ENCODE measurements around the gene MICALL1.
"Not testable (repeated sequence)": the region's sequence is repeated elsewhere in the genome, so short reads cannot be mapped to it uniquely, and the experiment has no call there.

Gene MICALL1

GRCh38 chr22:37929390-37929789 is 23.3 kb downstream of the MICALL1 start:
- no peak for DNase-seq (ENCODE audit: low read depth in 1 of 2, low spot score in 1 of 2)

GRCh38 chr22:37930270-37930951 is 24.3 kb downstream of the MICALL1 start:
- DNase-seq (ENCODE audit: low read depth in 1 of 2, low spot score in 1 of 2): no peak

DNA sequence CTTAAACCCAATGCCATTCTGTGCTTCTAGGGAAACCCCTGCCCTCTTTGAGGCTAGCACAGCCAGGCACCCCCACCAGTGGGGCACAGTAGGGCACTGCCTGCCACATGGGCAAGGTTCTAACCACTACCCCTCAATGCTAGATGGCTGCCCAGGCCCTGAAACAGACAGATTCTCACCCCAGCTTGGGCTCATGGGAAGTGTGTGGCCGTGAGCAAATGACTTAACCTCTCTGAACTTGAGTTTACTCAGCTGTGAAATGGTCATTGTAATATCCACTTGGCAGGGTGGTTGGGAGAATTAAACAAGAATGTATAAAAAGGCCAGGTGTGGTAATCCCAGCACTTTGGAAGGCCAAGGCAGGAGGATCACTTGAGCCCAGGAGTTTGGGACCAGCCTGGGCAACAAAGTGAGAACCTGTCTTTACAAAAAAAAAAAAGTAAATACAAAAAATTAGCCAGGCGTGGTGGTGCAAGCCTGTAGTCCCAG is 24.9 kb downstream of the MICALL1 start:
- DNase-seq (ENCODE audit: low read depth in 1 of 2, low spot score in 1 of 2): no peak

DNA sequence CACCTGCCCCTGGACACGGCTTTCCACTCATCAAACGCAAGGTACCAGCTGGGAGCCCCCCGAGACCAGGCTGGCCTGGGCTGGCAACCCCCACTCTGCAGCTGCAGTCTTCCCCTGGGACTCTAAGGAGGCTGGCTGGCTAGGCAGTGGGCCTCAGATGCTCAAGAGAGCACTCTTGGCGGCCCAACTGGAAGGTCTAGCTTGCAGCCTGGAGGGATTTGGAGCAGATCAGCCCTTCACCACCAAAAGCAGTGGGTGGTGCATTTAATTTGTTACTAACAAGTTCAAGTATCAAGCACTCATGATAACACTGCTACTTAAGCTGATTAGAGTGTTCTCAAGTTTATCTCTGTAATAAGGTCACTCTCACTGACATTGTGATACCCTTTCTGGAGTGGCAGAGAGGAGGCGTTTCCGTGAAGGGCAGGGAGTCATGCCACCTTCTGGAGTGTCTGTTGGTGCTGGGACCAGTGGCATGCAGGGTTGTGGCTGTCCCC is 25.8 kb downstream of the MICALL1 start:
- no peak for DNase-seq (ENCODE audit: low read depth in 1 of 2, low spot score in 1 of 2)

- DNase-seq (ENCODE audit: low read depth in 1 of 2, low spot score in 1 of 2): no peak
These were observed 26.3 kb downstream of the MICALL1 start for GRCh38 chr22:37932401-37932800.

DNA sequence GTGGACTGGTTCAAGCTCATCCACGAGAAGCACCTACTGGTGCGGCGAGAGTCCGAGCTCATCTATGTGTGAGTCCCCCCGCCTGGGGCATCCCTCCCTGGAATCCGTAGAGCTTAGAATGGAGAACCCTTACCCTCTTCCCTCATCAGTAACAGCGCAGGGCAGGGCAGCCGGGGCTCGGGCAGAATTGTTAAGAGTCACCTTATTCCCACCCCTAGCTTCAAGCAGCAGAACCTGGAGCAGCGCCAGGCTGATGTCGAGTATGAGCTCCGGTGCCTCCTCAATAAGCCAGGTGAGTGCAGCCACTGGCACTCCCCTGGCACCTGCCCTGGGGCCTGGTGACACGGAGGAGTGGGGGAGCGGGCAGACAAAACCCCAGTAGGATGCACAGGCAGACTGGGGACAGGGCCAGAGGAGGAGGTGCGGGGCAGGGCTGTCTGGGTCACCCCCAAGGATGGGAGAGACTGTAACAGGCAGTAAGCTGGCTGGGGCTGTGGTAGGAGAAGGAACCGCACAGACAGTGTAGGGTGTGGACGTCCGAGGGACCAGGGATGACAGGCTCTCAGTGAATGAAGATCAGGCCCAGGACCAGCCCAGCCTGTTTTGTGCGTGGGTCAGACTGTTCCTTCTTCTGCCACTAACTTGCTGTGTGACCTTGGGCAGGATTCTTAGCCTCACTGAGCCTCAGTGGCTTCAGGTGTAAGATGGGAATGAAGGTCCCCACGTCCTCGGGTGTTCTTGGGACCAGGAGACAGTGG is 26.9 kb downstream of the MICALL1 start:
- DNase-seq (ENCODE audit: low read depth in 1 of 2, low spot score in 1 of 2): no peak

- peak; percentile 59 to 73 for DNase-seq (ENCODE audit: low read depth in 1 of 2, low spot score in 1 of 2)
These were observed 27.7 kb downstream of the MICALL1 start for GRCh38 chr22:37933711-37934376.

DNA sequence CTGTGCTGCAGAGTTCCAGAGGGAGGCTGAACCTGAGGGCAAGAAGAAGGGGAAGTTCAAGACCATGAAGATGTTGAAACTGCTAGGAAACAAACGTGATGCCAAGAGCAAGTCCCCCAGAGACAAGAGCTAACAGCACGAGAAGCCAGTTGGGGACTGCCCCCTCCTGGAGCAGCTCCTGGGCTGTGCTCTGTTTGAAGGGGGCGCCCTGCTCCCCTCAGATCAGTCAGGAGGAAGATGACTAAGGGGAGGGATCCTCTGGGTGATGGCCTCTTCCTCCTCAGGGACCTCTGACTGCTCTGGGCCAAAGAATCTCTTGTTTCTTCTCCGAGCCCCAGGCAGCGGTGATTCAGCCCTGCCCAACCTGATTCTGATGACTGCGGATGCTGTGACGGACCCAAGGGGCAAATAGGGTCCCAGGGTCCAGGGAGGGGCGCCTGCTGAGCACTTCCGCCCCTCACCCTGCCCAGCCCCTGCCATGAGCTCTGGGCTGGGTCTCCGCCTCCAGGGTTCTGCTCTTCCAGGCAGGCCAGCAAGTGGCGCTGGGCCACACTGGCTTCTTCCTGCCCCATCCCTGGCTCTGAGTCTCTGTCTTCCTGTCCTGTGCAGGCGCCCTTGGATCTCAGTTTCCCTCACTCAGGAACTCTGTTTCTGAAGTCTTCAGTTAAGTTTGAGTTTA is 34.7 kb downstream of the MICALL1 start:
- no peak for DNase-seq (ENCODE audit: low read depth in 1 of 2, low spot score in 1 of 2)

DNA sequence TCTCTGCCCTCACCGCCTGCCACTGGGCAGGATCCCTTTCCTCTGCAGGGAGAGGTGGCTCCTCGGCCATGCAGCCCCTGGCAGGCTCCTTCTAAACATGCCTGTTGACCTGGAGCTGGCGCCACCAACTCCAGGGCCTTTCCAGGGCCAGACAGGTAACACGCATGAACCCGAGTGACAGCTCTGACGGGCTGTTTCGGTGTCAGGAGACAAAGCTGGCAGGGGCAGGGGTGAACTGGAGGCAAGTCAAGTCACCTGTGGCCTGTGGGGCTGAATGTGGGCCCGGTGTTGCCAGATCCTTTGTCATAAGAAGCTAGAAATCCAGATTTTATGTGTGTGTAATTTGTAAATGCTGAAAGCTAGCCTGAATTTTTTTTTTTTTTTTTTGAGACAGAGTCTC is 36.0 kb downstream of the MICALL1 start:
- no peak for DNase-seq (ENCODE audit: low read depth in 1 of 2, low spot score in 1 of 2)

GRCh38 chr22:37943136-37943824 is 37.2 kb downstream of the MICALL1 start:
- no peak for DNase-seq (ENCODE audit: low read depth in 1 of 2, low spot score in 1 of 2)

DNA sequence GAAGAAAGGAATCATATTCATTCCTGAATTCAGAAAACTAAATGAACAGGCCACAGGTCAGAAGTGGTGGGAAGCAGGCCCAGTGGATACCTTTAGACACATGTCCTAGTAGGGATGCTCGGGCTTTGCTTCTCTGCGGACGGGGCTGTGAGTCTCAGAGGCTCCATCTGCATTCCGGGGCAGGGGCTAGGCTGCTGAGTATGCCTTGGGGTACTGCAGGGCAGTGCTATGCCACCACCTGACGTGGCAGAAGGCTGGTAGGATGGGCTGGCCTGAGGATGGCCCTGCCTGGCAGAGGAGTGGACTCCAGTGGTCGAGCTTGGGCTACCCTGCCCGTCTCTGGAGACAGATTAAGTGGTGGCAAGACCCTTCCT is 37.7 kb downstream of the MICALL1 start:
- no peak for DNase-seq (ENCODE audit: low read depth in 1 of 2, low spot score in 1 of 2)

DNA sequence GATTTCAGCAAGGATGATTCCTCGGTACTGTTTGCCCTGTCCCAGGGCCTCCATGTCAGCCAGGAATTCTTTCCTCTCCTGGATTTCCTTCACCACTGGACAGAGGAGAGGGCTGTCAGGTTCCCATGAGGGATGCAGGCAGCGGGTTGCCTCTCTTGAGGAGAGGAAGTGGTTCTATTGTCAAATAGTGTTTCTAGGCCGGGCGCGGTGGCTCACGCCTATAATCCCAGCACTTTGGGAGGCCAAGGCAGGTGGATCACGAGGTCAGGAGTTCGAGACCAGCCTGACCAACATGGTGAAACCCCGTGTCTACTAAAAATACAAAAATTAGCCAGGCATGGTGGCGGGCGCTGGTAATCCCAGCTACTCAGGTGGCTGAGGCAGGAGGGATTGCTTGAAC is 38.3 kb downstream of the MICALL1 start:
- DNase-seq (ENCODE audit: low read depth in 1 of 2, low spot score in 1 of 2): not testable (repeated sequence)

DNA sequence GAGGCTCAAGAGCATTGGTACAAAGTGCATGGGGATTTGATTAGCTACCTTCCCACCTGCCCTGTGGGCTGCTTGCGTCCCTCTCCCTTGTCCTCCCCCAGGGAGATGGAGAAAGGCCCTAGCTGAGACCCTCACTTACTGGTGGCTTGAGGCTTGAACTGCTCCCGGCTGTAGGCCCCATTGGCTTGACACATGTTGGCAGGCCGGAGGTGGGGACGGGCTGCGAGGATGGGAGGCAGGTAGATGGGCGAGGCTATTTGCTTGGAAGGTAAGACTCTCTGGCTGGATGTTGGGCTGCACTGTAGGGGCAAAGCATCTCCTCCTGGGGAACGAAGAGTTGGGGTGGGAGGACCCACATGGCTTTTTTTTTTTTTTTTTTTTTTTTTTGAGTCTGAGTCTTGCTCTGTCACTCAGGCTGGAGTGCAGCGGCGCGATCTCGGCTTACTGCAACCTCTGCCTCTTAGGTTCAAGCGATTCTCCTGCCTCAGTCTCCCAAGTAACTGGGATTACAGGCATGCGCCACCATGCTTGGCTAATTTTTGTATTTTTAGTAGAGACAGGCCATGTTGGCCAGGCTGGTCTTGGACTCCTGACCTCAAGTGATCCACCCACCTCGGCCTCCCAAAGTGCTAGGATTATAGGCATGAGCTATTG is 41.2 kb downstream of the MICALL1 start:
- DNase-seq (ENCODE audit: low read depth in 1 of 2, low spot score in 1 of 2): not testable (repeated sequence)

DNA sequence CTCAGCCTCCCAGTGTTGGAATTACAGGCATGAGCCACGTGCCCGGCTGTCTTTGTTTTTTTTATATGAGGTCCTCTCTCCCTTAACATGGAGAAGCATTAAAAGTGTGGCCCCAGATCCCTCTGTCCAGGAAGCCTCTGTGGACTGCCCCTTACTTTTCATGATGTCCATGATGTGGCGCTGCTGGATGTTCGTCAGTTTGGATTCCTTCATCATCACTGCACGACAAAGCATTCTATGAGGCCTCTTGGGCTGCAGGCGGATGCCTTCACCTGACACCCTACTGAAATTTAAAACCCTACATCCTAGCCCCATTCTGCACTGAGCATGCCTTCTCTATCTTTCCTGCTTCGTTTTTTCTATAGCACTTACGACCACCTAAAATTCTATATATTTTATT is 45.2 kb downstream of the MICALL1 start:
- DNase-seq (ENCODE audit: low read depth in 1 of 2, low spot score in 1 of 2): no peak

GRCh38 chr22:37952629-37953028 is 46.5 kb downstream of the MICALL1 start:
- not testable (repeated sequence) for DNase-seq (ENCODE audit: low read depth in 1 of 2, low spot score in 1 of 2)

GRCh38 chr22:37953062-37953436 is 47.0 kb downstream of the MICALL1 start:
- no peak for DNase-seq (ENCODE audit: low read depth in 1 of 2, low spot score in 1 of 2)

- peak; percentile 91 to 96 for DNase-seq (ENCODE audit: low read depth in 1 of 2, low spot score in 1 of 2)
These were observed 47.5 kb downstream of the MICALL1 start, which contains the start of the genes C22orf23 and POLR2F for GRCh38 chr22:37953437-37954179. C22orf23 (minus strand) TSS chr22:37953601; CDS start chr22:37953149, 452 bp downstream. POLR2F (plus strand) TSS chr22:37953699; CDS start chr22:37953788, 89 bp downstream.

DNA sequence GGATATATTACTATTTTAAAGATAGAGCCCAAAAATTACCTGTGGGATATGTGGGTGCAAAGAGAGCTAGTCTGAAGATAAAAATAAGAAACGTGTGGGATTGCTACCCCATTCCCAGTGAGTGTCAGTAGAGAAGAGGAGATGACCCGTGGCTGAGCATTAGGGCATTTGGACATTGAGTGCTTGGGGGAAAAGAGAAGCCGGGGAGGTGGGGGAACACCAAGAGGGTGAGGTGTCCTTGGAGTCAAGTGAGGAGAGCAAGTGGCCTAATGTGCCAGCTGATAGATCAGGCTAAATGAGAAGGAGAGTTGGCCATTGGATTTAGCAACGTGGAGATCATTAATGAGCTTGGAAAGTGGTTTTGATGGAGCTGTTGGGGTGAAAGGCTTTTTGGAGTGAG is 48.6 kb downstream of the MICALL1 start:
- DNase-seq (ENCODE audit: low read depth in 1 of 2, low spot score in 1 of 2): no peak

- not testable (repeated sequence) for DNase-seq (ENCODE audit: low read depth in 1 of 2, low spot score in 1 of 2)
These were observed 49.8 kb downstream of the MICALL1 start for GRCh38 chr22:37955825-37956397.

All from activated CD4-positive, alpha-beta T cell treated with anti-CD3 and anti-CD28 coated beads, Interleukin-2, amount 50 U/mL, for 24 hours (primary cell).